Fibroblast of lung (primary cell): ENCODE measurements around the gene SLC4A5. TPM values are rescaled to one million over a fixed set of nuclear protein-coding genes. Genes with fewer than 3 reads are reported as not detected.
"Not testable (repeated sequence)": the region's sequence is repeated elsewhere in the genome, so short reads cannot be mapped to it uniquely, and the experiment has no call there.

Experiments used
- DNase-seq, 2 donors: peaks; one replicate each; pipeline versions ENCODE4 v3.0.0 to v3.0.0-alpha.2; 2010; ENCODE audit warnings: low read depth in 2 of 2
- H2AFZ ChIP-seq: 2 replicates; pipeline ENCODE4 v1.5.1; 2012; ENCODE audit warnings: low read length, control low read depth, inconsistent platforms
- H3K27ac ChIP-seq: 2 replicates; pipeline ENCODE4 v1.5.1; 2011; ENCODE audit warnings: low read length, control low read depth; ENCODE audit not compliant: insufficient read depth
- H3K27me3 ChIP-seq: 2 replicates; pipeline ENCODE4 v1.5.1; 2011; ENCODE audit warnings: mild to moderate bottlenecking, low read length; ENCODE audit not compliant: control insufficient read depth, insufficient read depth
- H3K36me3 ChIP-seq: 2 replicates; pipeline ENCODE4 v1.5.1; 2011; ENCODE audit warnings: low read length; ENCODE audit not compliant: control insufficient read depth, insufficient read depth
- H3K4me1 ChIP-seq: 2 replicates; pipeline ENCODE4 v1.5.1; 2011; ENCODE audit warnings: low read length; ENCODE audit not compliant: control insufficient read depth, insufficient read depth; ENCODE audit errors: extremely low read depth
- H3K4me2 ChIP-seq: 2 replicates; pipeline ENCODE4 v1.5.1; 2011; ENCODE audit warnings: low read length, control low read depth; ENCODE audit not compliant: insufficient read depth; ENCODE audit errors: extremely low read depth
- H3K4me3 ChIP-seq, 4 experiments: fragments of 200-600 bp in 1 of 4; sonication (generic) in 1 of 4; replicated peaks in 1 of 4; 2 replicates each; pipeline ENCODE4 v1.5.1; 2011 to 2016; ENCODE audit warnings: low read length in 4 of 4, low read depth in 3 of 4, mild to moderate bottlenecking in 3 of 4, control low read depth in 2 of 4, inconsistent platforms in 1 of 4, mixed read lengths in 1 of 4; ENCODE audit not compliant: insufficient read depth in 1 of 4; ENCODE audit errors: control extremely low read depth in 1 of 4
- H3K79me2 ChIP-seq: 2 replicates; pipeline ENCODE4 v1.5.1; 2012; ENCODE audit warnings: mild to moderate bottlenecking, low read length, inconsistent platforms; ENCODE audit not compliant: control insufficient read depth, insufficient read depth
- H3K9ac ChIP-seq: 2 replicates; pipeline ENCODE4 v1.5.1; 2011; ENCODE audit warnings: mild to moderate bottlenecking, low read length, control low read depth; ENCODE audit not compliant: insufficient read depth
- H3K9me3 ChIP-seq: 2 replicates; pipeline ENCODE4 v1.5.1; 2012; ENCODE audit warnings: low read depth, low read length; ENCODE audit not compliant: control insufficient read depth, insufficient read depth
- H4K20me1 ChIP-seq: 2 replicates; pipeline ENCODE4 v1.5.1; 2011; ENCODE audit warnings: low read length; ENCODE audit not compliant: control insufficient read depth, insufficient read depth; ENCODE audit errors: extremely low read depth
- CTCF ChIP-seq, 2 donors: IDR thresholded peaks in 1 of 2; conservative IDR thresholded peaks in 1 of 2; 1 replicate in 1 of 2; 2 replicates in 1 of 2; pipeline ENCODE4 v1.5.1; 2011 to 2012; ENCODE audit warnings: low read length in 2 of 2, control low read depth in 1 of 2, inconsistent platforms in 1 of 2, low read depth in 1 of 2, mild to moderate bottlenecking in 1 of 2
- EZH2 ChIP-seq: IDR thresholded peaks from 2 replicates; pipeline ENCODE4 v1.5.1; 2012; ENCODE audit warnings: low read length, control low read depth, mild to moderate bottlenecking; ENCODE audit errors: missing control alignments
- polyA plus RNA-seq, 2 donors: library from polyadenylated mRNA; depleted of rRNA in 1 of 2; stranded (reverse) in 1 of 2; unstranded in 1 of 2; fragments of >200 nt; gene quantifications; 2 replicates each; pipeline ENCODE4 v1.2.1, GENCODE V29; 2011 to 2012; ENCODE audit warnings: missing spikeins in 1 of 2
- total RNA-seq: library from RNA; depleted of rRNA; stranded (reverse); fragments of >200 nt; gene quantifications from 2 replicates; pipeline ENCODE4 v1.2.1, GENCODE V29; 2014

SLC4A5 gene
- total and polyA plus RNA-seq, 2 donors (not counting 1 experiment from before 2014, with no cell fraction given): 0.12 to 0.17 TPM

GRCh38 chr2:74216642-74217041 is 126.6 kb downstream of the SLC4A5 start:
- peaks cover 2% of the 10 kb centered on the region for H3K36me3 ChIP-seq
- no peak overlapping the region for H3K9ac ChIP-seq
- no peaks in the 10 kb centered on the region for H3K9me3 ChIP-seq
- no peaks in the 10 kb centered on the region for H3K79me2 ChIP-seq
- DNase-seq: no peak
- H3K4me2 ChIP-seq: no peak overlapping the region
- H3K27me3 ChIP-seq: no peaks in the 10 kb centered on the region
- no peaks in the 10 kb centered on the region for H3K4me1 ChIP-seq
- no peak overlapping the region for H2AFZ ChIP-seq
- no peak overlapping the region for H3K27ac ChIP-seq
- H4K20me1 ChIP-seq: no peaks in the 10 kb centered on the region
- H3K4me3 ChIP-seq: no peak overlapping the region
- TF ChIP-seq CTCF (conservative IDR thresholded peaks at IDR 0.05 in 1 of 2, IDR thresholded peaks at IDR 0.05 in 1 of 2; ENCODE audit: low read depth in 1 of 2, low read length in 2 of 2) (no peak), EZH2 (no peak)

- DNase-seq, H3K36me3 ChIP-seq, H4K20me1 ChIP-seq, H3K9ac ChIP-seq, H3K9me3 ChIP-seq, H3K79me2 ChIP-seq, H2AFZ ChIP-seq, H3K4me1 ChIP-seq, H3K27me3 ChIP-seq, H3K4me2 ChIP-seq, H3K4me3 ChIP-seq, H3K27ac ChIP-seq: not testable (repeated sequence)
Measured at GRCh38 chr2:74215771-74216170, 127.4 kb downstream of the SLC4A5 start.

- Histone ChIP-seq H3K4me3 (no peak overlapping the region), H3K27me3 (no peaks in the 10 kb centered on the region), H4K20me1 (no peaks in the 10 kb centered on the region), H3K4me2 (no peak overlapping the region), H3K4me1 (no peaks in the 10 kb centered on the region), H3K9me3 (no peaks in the 10 kb centered on the region), H3K36me3 (peaks cover 6% of the 10 kb centered on the region), H3K27ac (no peak overlapping the region), H3K79me2 (peaks cover 6% of the 10 kb centered on the region), H2AFZ (no peak overlapping the region), H3K9ac (no peak overlapping the region)
- no peak for DNase-seq
- TF ChIP-seq CTCF (conservative IDR thresholded peaks at IDR 0.05 in 1 of 2, IDR thresholded peaks at IDR 0.05 in 1 of 2; ENCODE audit: low read depth in 1 of 2, low read length in 2 of 2): no peak
- TF ChIP-seq EZH2: no peak
Measured at GRCh38 chr2:74212702-74213410, 130.4 kb downstream of the SLC4A5 start.
